8988T (cell line): Measurements from ENCODE around the gene TFF1.

Experiments
- DNase-seq: peaks from one replicate; pipeline ENCODE4 v3.0.0; 2011

TFF1 gene

GRCh38 chr21:42358937-42359336, 7.4 kb downstream of the TFF1 start:
- no peak for DNase-seq

- no peak for DNase-seq
These were observed 8.1 kb downstream of the TFF1 start for GRCh38 chr21:42358261-42358660.

- DNase-seq, result no peak
These were observed 9.0 kb downstream of the TFF1 start for GRCh38 chr21:42357307-42357706.

- DNase-seq, result no peak
These were observed 9.7 kb downstream of the TFF1 start for GRCh38 chr21:42356650-42357049.

GRCh38 chr21:42356046-42356445, 10.3 kb downstream of the TFF1 start:
- no peak for DNase-seq

- DNase-seq, result no peak
These were observed 12.7 kb downstream of the TFF1 start for GRCh38 chr21:42353623-42354022.

- no peak for DNase-seq
These were observed 13.8 kb downstream of the TFF1 start for GRCh38 chr21:42352441-42353095.

GRCh38 chr21:42351626-42352440, 14.5 kb downstream of the TFF1 start:
- no peak for DNase-seq

GRCh38 chr21:42350927-42351426, 15.4 kb downstream of the TFF1 start, which contains the start of gene TFF2:
TFF2 (minus strand) TSS chr21:42350994; CDS start chr21:42350957, 37 bp downstream.
- no peak for DNase-seq

- no peak for DNase-seq
These were observed 15.9 kb downstream of the TFF1 start for GRCh38 chr21:42350318-42350910.

- no peak for DNase-seq
These were observed 16.7 kb downstream of the TFF1 start for GRCh38 chr21:42349420-42350317.

- DNase-seq, result no peak
These were observed 17.6 kb downstream of the TFF1 start for GRCh38 chr21:42348762-42349161.

- no peak for DNase-seq
These were observed 18.6 kb downstream of the TFF1 start for GRCh38 chr21:42347601-42348327.

GRCh38 chr21:42346866-42347600, 19.3 kb downstream of the TFF1 start:
- no peak for DNase-seq

GRCh38 chr21:42346441-42346840, 19.9 kb downstream of the TFF1 start:
- DNase-seq, result no peak

GRCh38 chr21:42344631-42345030, 21.7 kb downstream of the TFF1 start:
- DNase-seq, result no peak

GRCh38 chr21:42343963-42344510, 22.3 kb downstream of the TFF1 start:
- no peak for DNase-seq

- DNase-seq, result no peak
These were observed 22.8 kb downstream of the TFF1 start for GRCh38 chr21:42343556-42343955.

- DNase-seq, result no peak
These were observed 23.2 kb downstream of the TFF1 start for GRCh38 chr21:42343101-42343500.

GRCh38 chr21:42341776-42342542, 24.4 kb downstream of the TFF1 start:
- DNase-seq, result no peak
